Globus pallidus (tissue), 1 donor: ENCODE results near the gene GLIPR2.
A peak's percentile ranks its signal among the peaks of the same experiment; 100 is the strongest.
"Not testable (repeated sequence)": the region's sequence is repeated elsewhere in the genome, so short reads cannot be mapped to it uniquely, and the experiment has no call there.

Experiments used
- DNase-seq: peaks from one replicate; pipeline ENCODE4 v3.0.0-alpha.2; 2015; ENCODE audit warnings: low spot score

The GLIPR2 gene

GRCh38 chr9:36136272-36136893 is at the start of gene GLIPR2:
Gene GLIPR2 (plus strand): TSS chr9:36136733. CDS start chr9:36136779, 46 bp downstream.
- peak; percentile 86 for DNase-seq

GRCh38 chr9:36087054-36087453 is 49.5 kb upstream of the GLIPR2 start:
- DNase-seq: not testable (repeated sequence)

GRCh38 chr9:36088020-36088419 is 48.5 kb upstream of the GLIPR2 start:
- DNase-seq: no peak

GRCh38 chr9:36091026-36091953 is 45.2 kb upstream of the GLIPR2 start:
- DNase-seq: no peak

- DNase-seq: no peak
These were observed 44.5 kb upstream of the GLIPR2 start for GRCh38 chr9:36092014-36092413.

- DNase-seq: peak; percentile 32
These were observed 43.9 kb upstream of the GLIPR2 start for GRCh38 chr9:36092509-36093215.

- no peak for DNase-seq
These were observed 43.1 kb upstream of the GLIPR2 start for GRCh38 chr9:36093384-36093783.

- DNase-seq: no peak
These were observed 36.8 kb upstream of the GLIPR2 start for GRCh38 chr9:36099718-36100117.

GRCh38 chr9:36100532-36100931 is 36.0 kb upstream of the GLIPR2 start:
- DNase-seq: no peak

GRCh38 chr9:36101916-36102741 is 34.4 kb upstream of the GLIPR2 start:
- peak; percentile 30 for DNase-seq

GRCh38 chr9:36102742-36103495 is 33.6 kb upstream of the GLIPR2 start:
- DNase-seq: peak; percentile 81

- DNase-seq: no peak
These were observed 27.5 kb upstream of the GLIPR2 start for GRCh38 chr9:36109071-36109470.

- DNase-seq: no peak
These were observed 26.1 kb upstream of the GLIPR2 start for GRCh38 chr9:36110434-36110833.

- no peak for DNase-seq
These were observed 24.0 kb upstream of the GLIPR2 start for GRCh38 chr9:36112516-36112915.

- DNase-seq: no peak
These were observed 22.5 kb upstream of the GLIPR2 start for GRCh38 chr9:36113999-36114398.

- no peak for DNase-seq
These were observed 19.9 kb upstream of the GLIPR2 start for GRCh38 chr9:36116593-36116992.

- DNase-seq: no peak
These were observed 18.3 kb upstream of the GLIPR2 start for GRCh38 chr9:36118201-36118600.

GRCh38 chr9:36118706-36119105 is 17.8 kb upstream of the GLIPR2 start:
- DNase-seq: no peak

GRCh38 chr9:36119476-36119875 is 17.1 kb upstream of the GLIPR2 start:
- no peak for DNase-seq

GRCh38 chr9:36120705-36121104 is 15.8 kb upstream of the GLIPR2 start:
- no peak for DNase-seq

- DNase-seq: no peak
These were observed 14.6 kb upstream of the GLIPR2 start for GRCh38 chr9:36121971-36122370.
